MG63 (cell line): Measurements from ENCODE around the gene LDLRAD3. TPM values are rescaled to one million over a fixed set of nuclear protein-coding genes. Genes with fewer than 3 reads are reported as not detected.
A peak's percentile ranks its signal among the peaks of the same experiment; 100 is the strongest.

Source experiments
- DNase-seq: peaks from one replicate; pipeline ENCODE4 v3.0.0-alpha.2; 2020
- H3K27me3 ChIP-seq: fragments of 250-450 bp; sonication (Bioruptor Pico); 2 replicates; pipeline ENCODE4 v1.5.1; 2020; ENCODE audit warnings: mild to moderate bottlenecking, moderate library complexity
- H3K36me3 ChIP-seq: fragments of 250-450 bp; sonication (Bioruptor Pico); 2 replicates; pipeline ENCODE4 v1.5.1; 2020; ENCODE audit warnings: mild to moderate bottlenecking, moderate library complexity
- H3K4me3 ChIP-seq: fragments of 250-450 bp; sonication (Bioruptor Pico); 2 replicates; pipeline ENCODE4 v1.5.1; 2020; ENCODE audit warnings: mild to moderate bottlenecking, moderate library complexity
- H3K9me3 ChIP-seq: fragments of 250-450 bp; sonication (Bioruptor Pico); 2 replicates; pipeline ENCODE4 v1.5.1; 2020; ENCODE audit warnings: mild to moderate bottlenecking, moderate library complexity
- total RNA-seq: library from RNA; depleted of rRNA; stranded (reverse); fragments of >200 nt; shearing (Covaris generic); gene quantifications from 2 replicates; pipeline ENCODE4 v1.2.3, GENCODE V29; 2014; ENCODE audit warnings: low replicate concordance

The LDLRAD3 gene
- total RNA-seq, 1 experiment from 2014 or later, result 1.6 TPM

- no peaks in the 10 kb centered on the region for H3K36me3 ChIP-seq
- peaks cover 13% of the 10 kb centered on the region for H3K27me3 ChIP-seq
- H3K4me3 ChIP-seq, result no peak overlapping the region
- H3K9me3 ChIP-seq, result 0 out of 2 replicates have a peak, but pooled peaks cover 2% of the 10 kb centered on the region
- no peak for DNase-seq
These were observed 26.2 kb upstream of the LDLRAD3 start for GRCh38 chr11:35917676-35918075.

GRCh38 chr11:35918716-35919115, 25.1 kb upstream of the LDLRAD3 start:
- peaks cover 13% of the 10 kb centered on the region for H3K27me3 ChIP-seq
- no peak overlapping the region for H3K4me3 ChIP-seq
- H3K9me3 ChIP-seq, result 0 out of 2 replicates have a peak, but pooled peaks cover 2% of the 10 kb centered on the region
- no peaks in the 10 kb centered on the region for H3K36me3 ChIP-seq
- DNase-seq, result no peak

GRCh38 chr11:35919244-35919643, 24.6 kb upstream of the LDLRAD3 start:
- H3K36me3 ChIP-seq, result no peaks in the 10 kb centered on the region
- DNase-seq, result no peak

GRCh38 chr11:35923452-35923851, 20.4 kb upstream of the LDLRAD3 start:
- H3K4me3 ChIP-seq, result no peak overlapping the region
- DNase-seq, result no peak
- no peaks in the 10 kb centered on the region for H3K36me3 ChIP-seq
- H3K27me3 ChIP-seq, result no peaks in the 10 kb centered on the region; the same call in 1 of the 2 replicates
- no peaks in the 10 kb centered on the region for H3K9me3 ChIP-seq

More at GRCh38 chr11:35919244-35919643, 24.6 kb upstream of the LDLRAD3 start:
- no peak overlapping the region for H3K4me3 ChIP-seq
- no peaks in the 10 kb centered on the region for H3K9me3 ChIP-seq
- H3K27me3 ChIP-seq, result peaks cover 13% of the 10 kb centered on the region

GRCh38 chr11:35924811-35925210, 19.1 kb upstream of the LDLRAD3 start:
- Histone ChIP-seq H3K4me3 (no peak overlapping the region), H3K9me3 (no peaks in the 10 kb centered on the region), H3K36me3 (no peaks in the 10 kb centered on the region), H3K27me3 (no peaks in the 10 kb centered on the region; the same call in 1 of the 2 replicates)
- no peak for DNase-seq

GRCh38 chr11:35927104-35927503, 16.8 kb upstream of the LDLRAD3 start:
- Histone ChIP-seq H3K36me3 (no peaks in the 10 kb centered on the region), H3K4me3 (no peak overlapping the region), H3K27me3 (no peaks in the 10 kb centered on the region; the same call in 1 of the 2 replicates), H3K9me3 (no peaks in the 10 kb centered on the region)
- DNase-seq, result no peak

- Histone ChIP-seq H3K4me3 (no peak overlapping the region), H3K36me3 (no peaks in the 10 kb centered on the region), H3K9me3 (no peaks in the 10 kb centered on the region), H3K27me3 (no peaks in the 10 kb centered on the region; the same call in 1 of the 2 replicates)
- DNase-seq, result peak; percentile 52
These were observed 16.2 kb upstream of the LDLRAD3 start for GRCh38 chr11:35927682-35928081.

GRCh38 chr11:35928688-35929395, 15.0 kb upstream of the LDLRAD3 start:
- Histone ChIP-seq H3K9me3 (no peaks in the 10 kb centered on the region), H3K36me3 (no peaks in the 10 kb centered on the region), H3K27me3 (no peaks in the 10 kb centered on the region; the same call in 1 of the 2 replicates), H3K4me3 (no peak overlapping the region)
- no peak for DNase-seq

- Histone ChIP-seq H3K4me3 (no peak overlapping the region), H3K27me3 (no peaks in the 10 kb centered on the region), H3K36me3 (no peaks in the 10 kb centered on the region), H3K9me3 (no peaks in the 10 kb centered on the region)
- DNase-seq, result no peak
These were observed 13.4 kb upstream of the LDLRAD3 start for GRCh38 chr11:35930466-35930865.

- Histone ChIP-seq H3K36me3 (no peaks in the 10 kb centered on the region), H3K27me3 (no peaks in the 10 kb centered on the region), H3K9me3 (no peaks in the 10 kb centered on the region), H3K4me3 (no peak overlapping the region)
- no peak for DNase-seq
These were observed 11.7 kb upstream of the LDLRAD3 start for GRCh38 chr11:35932121-35932520.

- Histone ChIP-seq H3K4me3 (no peak overlapping the region), H3K27me3 (0 out of 2 replicates have a peak, but pooled peaks cover 2% of the 10 kb centered on the region), H3K9me3 (no peaks in the 10 kb centered on the region), H3K36me3 (no peaks in the 10 kb centered on the region)
- DNase-seq, result no peak
These were observed 11.1 kb upstream of the LDLRAD3 start for GRCh38 chr11:35932681-35933319.

GRCh38 chr11:35933320-35933871, 10.5 kb upstream of the LDLRAD3 start:
- Histone ChIP-seq H3K27me3 (0 out of 2 replicates have a peak, but pooled peaks cover 2% of the 10 kb centered on the region), H3K9me3 (no peaks in the 10 kb centered on the region), H3K4me3 (no peak overlapping the region), H3K36me3 (no peaks in the 10 kb centered on the region)
- no peak for DNase-seq

- 0 out of 2 replicates have a peak, but pooled peaks cover 4% of the 10 kb centered on the region for H3K27me3 ChIP-seq
These were observed 9.6 kb upstream of the LDLRAD3 start for GRCh38 chr11:35934271-35934670.

GRCh38 chr11:35934981-35935380, 8.9 kb upstream of the LDLRAD3 start:
- Histone ChIP-seq H3K4me3 (no peak overlapping the region), H3K36me3 (no peaks in the 10 kb centered on the region), H3K27me3 (0 out of 2 replicates have a peak, but pooled peaks cover 4% of the 10 kb centered on the region), H3K9me3 (no peaks in the 10 kb centered on the region)
- no peak for DNase-seq

More at GRCh38 chr11:35934271-35934670, 9.6 kb upstream of the LDLRAD3 start:
- DNase-seq, result no peak
- Histone ChIP-seq H3K4me3 (no peak overlapping the region), H3K36me3 (no peaks in the 10 kb centered on the region), H3K9me3 (no peaks in the 10 kb centered on the region)

GRCh38 chr11:35935390-35935789, 8.5 kb upstream of the LDLRAD3 start:
- peak; percentile 27 for DNase-seq
- no peaks in the 10 kb centered on the region for H3K36me3 ChIP-seq
- H3K9me3 ChIP-seq, result no peaks in the 10 kb centered on the region
- H3K27me3 ChIP-seq, result 0 out of 2 replicates have a peak, but pooled peaks cover 4% of the 10 kb centered on the region
- no peak overlapping the region for H3K4me3 ChIP-seq

GRCh38 chr11:35937111-35937510, 6.8 kb upstream of the LDLRAD3 start:
- DNase-seq, result no peak
- no peaks in the 10 kb centered on the region for H3K36me3 ChIP-seq

GRCh38 chr11:35937700-35938099, 6.2 kb upstream of the LDLRAD3 start:
- H3K9me3 ChIP-seq, result no peaks in the 10 kb centered on the region

More at GRCh38 chr11:35937111-35937510, 6.8 kb upstream of the LDLRAD3 start:
- H3K4me3 ChIP-seq, result no peak overlapping the region
- no peaks in the 10 kb centered on the region for H3K9me3 ChIP-seq
- peaks cover 6% of the 10 kb centered on the region; the same call in 1 of the 2 replicates for H3K27me3 ChIP-seq

More at GRCh38 chr11:35937700-35938099, 6.2 kb upstream of the LDLRAD3 start:
- Histone ChIP-seq H3K4me3 (no peak overlapping the region), H3K36me3 (no peaks in the 10 kb centered on the region), H3K27me3 (peaks cover 6% of the 10 kb centered on the region; the same call in 1 of the 2 replicates)
- DNase-seq, result no peak
